ENCODE results near the gene PRTN3.

- no peak for TF ChIP-seq CTCF (IDR thresholded peaks at IDR 0.05)
- no peak for TF ChIP-seq POLR2A (IDR thresholded peaks at IDR 0.05)
Measured at GRCh38 chr19:804419-805165, 36.2 kb upstream of the PRTN3 start.
